Measurements from ENCODE around the gene OR10H4. TPM values are rescaled to one million over a fixed set of nuclear protein-coding genes. Genes with fewer than 3 reads are reported as not detected.

The OR10H4 gene
- total RNA-seq, 1 donor from 2014 or later: not detected

DNA sequence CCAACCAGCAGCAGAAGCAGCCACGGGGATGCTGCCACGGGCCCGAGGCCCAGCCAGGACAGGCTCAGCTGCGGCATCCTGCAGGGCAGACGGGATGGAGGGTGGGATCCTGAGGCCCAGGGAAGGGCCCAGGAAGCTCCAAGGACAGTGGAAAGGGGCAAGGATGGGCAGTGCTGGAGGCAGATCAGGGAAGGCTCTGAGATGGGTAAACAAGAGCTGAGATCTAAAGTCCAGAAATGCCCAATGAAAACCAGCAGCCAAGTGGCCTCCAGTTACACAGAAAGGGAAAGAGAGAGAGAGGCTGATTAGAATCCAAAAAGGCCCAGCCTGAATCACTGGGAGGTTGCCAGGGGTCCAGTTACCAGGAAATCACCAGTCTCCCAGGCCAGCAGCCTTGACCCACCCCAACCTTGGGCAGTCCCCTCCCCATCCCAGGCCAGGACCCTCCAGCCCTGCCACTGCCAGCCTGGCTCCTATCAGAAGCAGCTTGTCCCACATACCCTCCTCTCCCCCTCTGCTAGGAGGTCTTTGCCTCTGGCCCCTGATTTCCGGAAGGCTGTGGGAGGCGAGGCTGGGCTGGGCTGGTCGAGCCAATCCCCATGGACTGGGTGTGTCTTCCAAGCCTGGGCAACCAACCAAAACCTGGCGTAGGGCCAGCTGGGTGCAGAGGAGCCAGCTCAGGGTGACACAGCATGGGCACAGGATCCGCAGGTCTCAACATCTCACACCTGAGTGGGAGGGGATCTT is 14.3 kb upstream of the OR10H4 start, which contains the start of gene CYP4F11:
TSS of gene CYP4F11 (minus strand) at position 198 of the 747 bp plus-strand sequence. CDS start at position 77, 121 bp downstream.
- no peak for TF ChIP-seq CTCF (IDR thresholded peaks at IDR 0.05)
- peaks cover 8% of the 10 kb centered on the region for H3K9me3 Mint-ChIP-seq (ENCODE audit: unreplicated experiment)
- no peak for DNase-seq (ENCODE audit: extremely low spot score, unreplicated experiment)
- H3K27ac Mint-ChIP-seq (ENCODE audit: unreplicated experiment): no peak within 1 kb of the TSS
- no peaks in the 10 kb centered on the region for H3K36me3 Mint-ChIP-seq (ENCODE audit: unreplicated experiment)
- no peak within 1 kb of the TSS for H3K4me3 Mint-ChIP-seq (ENCODE audit: unreplicated experiment)
- H3K4me1 Mint-ChIP-seq (ENCODE audit: unreplicated experiment): no peaks in the 10 kb centered on the region
- no peaks in the 10 kb centered on the region for H3K27me3 Mint-ChIP-seq (ENCODE audit: unreplicated experiment)

GRCh38 chr19:15935167-15935702 is 13.6 kb upstream of the OR10H4 start:
- peaks cover 11% of the 10 kb centered on the region for H3K9me3 Mint-ChIP-seq (ENCODE audit: unreplicated experiment)
- DNase-seq (ENCODE audit: extremely low spot score, unreplicated experiment): no peak
- TF ChIP-seq CTCF (IDR thresholded peaks at IDR 0.05): no peak
- no peaks in the 10 kb centered on the region for H3K4me1 Mint-ChIP-seq (ENCODE audit: unreplicated experiment)
- H3K36me3 Mint-ChIP-seq (ENCODE audit: unreplicated experiment): no peaks in the 10 kb centered on the region
- H3K27me3 Mint-ChIP-seq (ENCODE audit: unreplicated experiment): no peaks in the 10 kb centered on the region
- H3K4me3 Mint-ChIP-seq (ENCODE audit: unreplicated experiment): no peak overlapping the region
- no peak overlapping the region for H3K27ac Mint-ChIP-seq (ENCODE audit: unreplicated experiment)

- H3K4me3 Mint-ChIP-seq (ENCODE audit: unreplicated experiment): no peak overlapping the region
- TF ChIP-seq CTCF (IDR thresholded peaks at IDR 0.05): no peak
- H3K27me3 Mint-ChIP-seq (ENCODE audit: unreplicated experiment): no peaks in the 10 kb centered on the region
- H3K27ac Mint-ChIP-seq (ENCODE audit: unreplicated experiment): no peak overlapping the region
- peaks cover 11% of the 10 kb centered on the region for H3K9me3 Mint-ChIP-seq (ENCODE audit: unreplicated experiment)
- H3K4me1 Mint-ChIP-seq (ENCODE audit: unreplicated experiment): no peaks in the 10 kb centered on the region
- no peaks in the 10 kb centered on the region for H3K36me3 Mint-ChIP-seq (ENCODE audit: unreplicated experiment)
- no peak for DNase-seq (ENCODE audit: extremely low spot score, unreplicated experiment)
Observed at GRCh38 chr19:15936173-15936572, 12.6 kb upstream of the OR10H4 start.

DNA sequence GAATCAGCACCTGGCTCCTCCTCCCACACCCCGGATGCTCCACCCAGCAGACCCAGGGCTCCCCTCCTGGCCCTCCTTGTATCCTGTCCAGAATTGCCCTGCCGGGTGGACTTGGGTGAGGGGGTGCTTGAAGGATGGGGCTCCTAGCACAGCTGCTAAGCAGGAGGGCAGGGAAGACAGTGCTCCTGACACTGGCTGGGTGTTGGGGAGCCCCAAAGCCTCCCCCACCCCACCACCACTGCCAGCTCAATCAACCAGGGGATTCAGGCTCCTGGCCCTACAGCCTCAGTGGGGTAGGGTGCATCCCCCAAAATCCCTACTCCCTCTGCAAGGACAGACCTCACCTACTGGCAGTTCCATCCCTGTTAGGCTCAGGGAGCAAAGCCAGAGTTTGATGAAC is 11.9 kb upstream of the OR10H4 start:
- DNase-seq (ENCODE audit: extremely low spot score, unreplicated experiment): no peak
- Mint-ChIP-seq H3K36me3 (ENCODE audit: unreplicated experiment) (no peaks in the 10 kb centered on the region), H3K4me3 (ENCODE audit: unreplicated experiment) (no peak overlapping the region), H3K9me3 (ENCODE audit: unreplicated experiment) (peaks cover 11% of the 10 kb centered on the region), H3K4me1 (ENCODE audit: unreplicated experiment) (no peaks in the 10 kb centered on the region), H3K27me3 (ENCODE audit: unreplicated experiment) (no peaks in the 10 kb centered on the region), H3K27ac (ENCODE audit: unreplicated experiment) (no peak overlapping the region)
- no peak for TF ChIP-seq CTCF (IDR thresholded peaks at IDR 0.05)

- no peaks in the 10 kb centered on the region for H3K36me3 Mint-ChIP-seq (ENCODE audit: unreplicated experiment)
- H3K27me3 Mint-ChIP-seq (ENCODE audit: unreplicated experiment): no peaks in the 10 kb centered on the region
- no peak overlapping the region for H3K4me3 Mint-ChIP-seq (ENCODE audit: unreplicated experiment)
- no peak for TF ChIP-seq CTCF (IDR thresholded peaks at IDR 0.05)
- peaks cover 11% of the 10 kb centered on the region for H3K9me3 Mint-ChIP-seq (ENCODE audit: unreplicated experiment)
- no peak overlapping the region for H3K27ac Mint-ChIP-seq (ENCODE audit: unreplicated experiment)
- DNase-seq (ENCODE audit: extremely low spot score, unreplicated experiment): no peak
- no peaks in the 10 kb centered on the region for H3K4me1 Mint-ChIP-seq (ENCODE audit: unreplicated experiment)
Observed at GRCh38 chr19:15937771-15938170, 11.0 kb upstream of the OR10H4 start.
